Measurements from ENCODE around the gene TRAF3IP1. TPM values are rescaled to one million over a fixed set of nuclear protein-coding genes. Genes with fewer than 3 reads are reported as not detected.
"Not testable (repeated sequence)": the region's sequence is repeated elsewhere in the genome, so short reads cannot be mapped to it uniquely, and the experiment has no call there.

Gene TRAF3IP1
- total RNA-seq, 1 experiment from 2014 or later, result 18.6 TPM

DNA sequence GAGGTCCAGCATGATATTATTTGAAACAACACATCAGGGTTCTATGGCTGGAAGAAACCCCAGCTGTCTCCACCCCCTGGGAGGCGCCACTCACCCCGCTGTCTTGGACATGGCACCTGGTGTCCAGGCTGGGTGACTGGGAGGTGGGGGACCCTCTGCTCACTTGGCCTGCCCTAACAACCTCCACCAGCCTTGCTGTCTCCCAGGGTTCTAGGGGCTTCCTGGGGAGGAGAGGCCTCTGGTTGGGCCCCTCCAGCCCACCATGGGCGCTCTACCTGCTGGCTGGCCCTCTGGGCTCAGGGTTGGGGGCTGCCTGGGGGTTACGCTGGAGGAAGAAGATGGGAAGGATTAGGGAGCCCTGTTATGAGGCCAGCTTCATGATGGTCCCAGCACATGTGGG, 48.2 kb upstream of the TRAF3IP1 start:
- H3K27ac Mint-ChIP-seq (ENCODE audit: unreplicated experiment), result no peak overlapping the region

DNA sequence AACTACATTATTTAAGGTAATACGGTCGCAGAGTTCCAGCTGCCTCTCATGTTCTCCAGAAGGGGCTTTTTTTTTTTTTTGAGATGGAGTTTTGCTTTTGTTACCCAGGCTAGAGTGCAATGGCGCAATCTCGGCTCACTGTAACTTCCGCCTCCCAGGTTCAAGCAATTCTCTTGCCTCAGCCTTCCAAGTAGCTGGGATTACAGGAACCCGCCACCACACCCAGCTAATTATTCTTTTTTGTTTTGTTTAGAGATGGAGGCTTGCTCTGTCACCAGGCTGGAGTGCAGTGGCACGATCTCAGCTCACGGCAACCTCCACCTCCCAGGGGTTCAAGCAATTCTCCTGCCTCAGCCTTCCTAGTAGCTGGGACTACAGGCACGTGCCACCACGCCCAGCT, 46.9 kb upstream of the TRAF3IP1 start:
- peaks cover 44% of the 10 kb centered on the region for H3K36me3 Mint-ChIP-seq (ENCODE audit: insufficient read depth, unreplicated experiment)
- H3K9me3 Mint-ChIP-seq (ENCODE audit: low read depth, unreplicated experiment); H3K27ac Mint-ChIP-seq (ENCODE audit: unreplicated experiment); H3K4me1 Mint-ChIP-seq (ENCODE audit: low read depth, unreplicated experiment); H3K27me3 Mint-ChIP-seq (ENCODE audit: unreplicated experiment); H3K4me3 Mint-ChIP-seq (ENCODE audit: low read depth, unreplicated experiment); DNase-seq; intact Hi-C loops (cut with micrococcal nuclease; ENCODE audit: unreplicated experiment); BruUV-seq (replicated peaks): not testable (repeated sequence)
- CTCF ChIA-PET, result interaction anchor here (0.7 to 1.9 kb wide), 2 partner anchors 10 to 209 kb away, joined by 3 to 5 read pairs; no protein-coding TSS in a partner anchor

More for the DNA sequence above, 48.2 kb upstream of the TRAF3IP1 start:
- intact Hi-C loops (cut with micrococcal nuclease; ENCODE audit: unreplicated experiment), result no loop called here
- CTCF ChIA-PET, result interaction anchor here (1.9 kb wide), 1 partner anchor 9 kb away, joined by 5 read pairs; no protein-coding TSS in a partner anchor
- no peak for DNase-seq
- BruUV-seq (replicated peaks), result no TSS peak
- Mint-ChIP-seq H3K4me3 (ENCODE audit: low read depth, unreplicated experiment) (no peak overlapping the region), H3K9me3 (ENCODE audit: low read depth, unreplicated experiment) (no peaks in the 10 kb centered on the region), H3K36me3 (ENCODE audit: insufficient read depth, unreplicated experiment) (peaks cover 37% of the 10 kb centered on the region), H3K4me1 (ENCODE audit: low read depth, unreplicated experiment) (no peaks in the 10 kb centered on the region), H3K27me3 (ENCODE audit: unreplicated experiment) (no peaks in the 10 kb centered on the region)
- TF ChIP-seq, protein P1, sequence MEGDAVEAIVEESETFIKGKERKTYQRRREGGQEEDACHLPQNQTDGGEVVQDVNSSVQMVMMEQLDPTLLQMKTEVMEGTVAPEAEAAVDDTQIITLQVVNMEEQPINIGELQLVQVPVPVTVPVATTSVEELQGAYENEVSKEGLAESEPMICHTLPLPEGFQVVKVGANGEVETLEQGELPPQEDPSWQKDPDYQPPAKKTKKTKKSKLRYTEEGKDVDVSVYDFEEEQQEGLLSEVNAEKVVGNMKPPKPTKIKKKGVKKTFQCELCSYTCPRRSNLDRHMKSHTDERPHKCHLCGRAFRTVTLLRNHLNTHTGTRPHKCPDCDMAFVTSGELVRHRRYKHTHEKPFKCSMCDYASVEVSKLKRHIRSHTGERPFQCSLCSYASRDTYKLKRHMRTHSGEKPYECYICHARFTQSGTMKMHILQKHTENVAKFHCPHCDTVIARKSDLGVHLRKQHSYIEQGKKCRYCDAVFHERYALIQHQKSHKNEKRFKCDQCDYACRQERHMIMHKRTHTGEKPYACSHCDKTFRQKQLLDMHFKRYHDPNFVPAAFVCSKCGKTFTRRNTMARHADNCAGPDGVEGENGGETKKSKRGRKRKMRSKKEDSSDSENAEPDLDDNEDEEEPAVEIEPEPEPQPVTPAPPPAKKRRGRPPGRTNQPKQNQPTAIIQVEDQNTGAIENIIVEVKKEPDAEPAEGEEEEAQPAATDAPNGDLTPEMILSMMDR (IDR thresholded peaks at IDR 0.05; ENCODE audit: unreplicated experiment), result no peak

DNA sequence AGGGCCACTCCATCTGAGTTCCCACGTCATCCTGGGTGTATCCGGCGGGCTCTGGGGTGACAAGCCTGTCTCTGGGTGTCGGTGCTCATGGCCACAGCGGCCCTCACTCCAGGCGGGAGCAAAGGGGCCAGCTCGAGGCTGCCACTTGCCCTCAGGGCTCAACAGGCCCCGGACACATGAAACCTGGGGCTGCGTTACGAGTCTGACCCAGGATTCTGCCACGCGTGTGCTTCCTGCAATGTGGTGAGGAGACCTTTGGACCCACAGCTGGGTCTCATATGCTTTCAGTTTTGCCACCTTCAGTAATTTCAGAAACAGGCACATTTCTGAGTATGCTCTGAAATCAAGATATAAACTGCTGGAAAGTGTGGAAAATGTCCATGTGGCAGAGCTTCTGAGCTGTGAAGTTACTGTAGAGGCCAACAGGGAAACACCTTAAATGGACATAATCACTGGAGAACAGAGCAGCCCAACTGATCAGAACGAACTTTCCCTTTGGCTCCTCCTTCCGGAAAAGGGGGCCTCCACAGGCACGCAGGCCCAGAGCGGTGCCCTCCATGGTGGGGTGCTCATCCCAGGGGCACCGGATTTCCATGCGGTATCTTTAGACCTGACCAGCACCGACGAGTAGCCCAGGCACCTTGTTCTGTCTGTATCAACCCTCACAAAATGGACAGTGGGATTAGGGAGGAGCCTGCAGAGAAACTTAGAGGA, 46.0 kb upstream of the TRAF3IP1 start:
- H3K27me3 Mint-ChIP-seq (ENCODE audit: unreplicated experiment), result no peaks in the 10 kb centered on the region
- peaks cover 44% of the 10 kb centered on the region for H3K36me3 Mint-ChIP-seq (ENCODE audit: insufficient read depth, unreplicated experiment)
- DNase-seq, result no peak
- no peaks in the 10 kb centered on the region for H3K9me3 Mint-ChIP-seq (ENCODE audit: low read depth, unreplicated experiment)
- intact Hi-C loops (cut with micrococcal nuclease; ENCODE audit: unreplicated experiment), result no loop called here
- H3K27ac Mint-ChIP-seq (ENCODE audit: unreplicated experiment), result no peak overlapping the region
- no TSS peak for BruUV-seq (replicated peaks)
- H3K4me3 Mint-ChIP-seq (ENCODE audit: low read depth, unreplicated experiment), result no peak overlapping the region
- CTCF ChIA-PET, result interaction anchor here (1.7 kb wide), 1 partner anchor 11 kb away, joined by 9 read pairs; no protein-coding TSS in a partner anchor
- TF ChIP-seq, protein P1 (IDR thresholded peaks at IDR 0.05; ENCODE audit: unreplicated experiment), result no peak
- H3K4me1 Mint-ChIP-seq (ENCODE audit: low read depth, unreplicated experiment), result no peaks in the 10 kb centered on the region

DNA sequence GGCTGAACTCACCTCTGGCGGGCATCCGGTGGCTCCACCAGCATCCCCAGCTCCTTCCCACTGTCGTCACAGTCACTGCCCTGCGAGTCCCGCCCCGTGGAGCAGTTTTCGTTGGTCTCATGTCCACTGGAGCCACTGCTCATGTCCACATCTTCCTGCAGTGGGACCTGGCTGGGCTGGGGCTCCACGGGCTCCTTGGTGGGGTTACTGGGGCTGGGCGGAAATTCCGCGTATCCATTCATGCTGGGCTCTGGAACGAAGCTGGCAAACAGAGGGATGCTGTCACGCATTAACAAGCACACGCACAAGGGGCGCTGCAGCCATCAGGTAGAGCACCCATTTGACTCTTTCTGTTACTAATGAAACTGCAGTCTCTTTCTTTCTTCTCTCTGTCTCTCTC, 42.6 kb upstream of the TRAF3IP1 start:
- Mint-ChIP-seq H3K27me3 (ENCODE audit: unreplicated experiment) (no peaks in the 10 kb centered on the region), H3K4me3 (ENCODE audit: low read depth, unreplicated experiment) (no peak overlapping the region), H3K9me3 (ENCODE audit: low read depth, unreplicated experiment) (no peaks in the 10 kb centered on the region), H3K36me3 (ENCODE audit: insufficient read depth, unreplicated experiment) (peaks cover 28% of the 10 kb centered on the region), H3K27ac (ENCODE audit: unreplicated experiment) (no peak overlapping the region), H3K4me1 (ENCODE audit: low read depth, unreplicated experiment) (peaks cover 8% of the 10 kb centered on the region)
- TF ChIP-seq, protein P1 (IDR thresholded peaks at IDR 0.05; ENCODE audit: unreplicated experiment), result peak; percentile 23
- CTCF ChIA-PET, result no interaction called here
- BruUV-seq (replicated peaks), result no TSS peak
- DNase-seq, result no peak
- intact Hi-C loops (cut with micrococcal nuclease; ENCODE audit: unreplicated experiment), result no loop called here

Data from Calu3 (cell line).